GM12878 (cell line): ENCODE results near the gene FKBP14.

ENCODE experiments used
- CTCF ChIP-seq, 3 experiments: IDR thresholded peaks in 2 of 3; conservative IDR thresholded peaks in 1 of 3; 2 replicates each; pipeline ENCODE4 v1.5.1; 2011; ENCODE audit warnings: low read depth in 3 of 3, low read length in 3 of 3, mild to moderate bottlenecking in 3 of 3, control low read depth in 2 of 3, moderate library complexity in 2 of 3, inconsistent platforms in 1 of 3, mixed read lengths in 1 of 3; ENCODE audit not compliant: control insufficient read depth in 2 of 3, insufficient read depth in 1 of 3; ENCODE audit errors: extremely low read depth in 1 of 3
- EGR1 ChIP-seq, 2 experiments: IDR thresholded peaks; 1 replicate in 1 of 2; 2 replicates in 1 of 2; pipeline ENCODE4 v1.6.1; 2011 to 2012; ENCODE audit warnings: low read depth in 2 of 2, low read length in 2 of 2, borderline replicate concordance in 1 of 2, mild to moderate bottlenecking in 1 of 2, moderate library complexity in 1 of 2
- FOS ChIP-seq: IDR thresholded peaks from 3 replicates; pipeline ENCODE4 v1.6.1; 2011; ENCODE audit warnings: borderline replicate concordance; ENCODE audit not compliant: insufficient read length; ENCODE audit errors: extremely low read depth
- GABPA ChIP-seq: IDR thresholded peaks from 2 replicates; pipeline ENCODE4 v1.6.1; 2014; ENCODE audit warnings: antibody characterized with exemption, low read depth, mild to moderate bottlenecking, inconsistent platforms
- JUND ChIP-seq: IDR thresholded peaks from 2 replicates; pipeline ENCODE4 v1.6.1; 2012; ENCODE audit warnings: low read depth, mild to moderate bottlenecking, low read length, improper control_type of control experiment, moderate library complexity
- POLR2A ChIP-seq: IDR thresholded peaks from 2 replicates; pipeline ENCODE4 v1.6.1; 2011; ENCODE audit warnings: low read depth, mild to moderate bottlenecking, low read length
- POLR2AphosphoS5 ChIP-seq: IDR thresholded peaks from 2 replicates; pipeline ENCODE4 v1.6.1; 2011; ENCODE audit warnings: mild to moderate bottlenecking, low read length, inconsistent platforms
- REST ChIP-seq: IDR thresholded peaks from 2 replicates; pipeline ENCODE4 v1.6.1; 2012; ENCODE audit warnings: mild to moderate bottlenecking, low read depth, low read length
- SIX5 ChIP-seq: IDR thresholded peaks from 2 replicates; pipeline ENCODE4 v1.6.1; 2011; ENCODE audit warnings: mild to moderate bottlenecking, low read depth, low read length, moderate library complexity; ENCODE audit not compliant: severe bottlenecking
- SMC3 ChIP-seq: IDR thresholded peaks from 2 replicates; pipeline ENCODE4 v1.6.1; 2011; ENCODE audit warnings: low read length, improper control_type of control experiment, borderline replicate concordance
- TAF1 ChIP-seq: IDR thresholded peaks from 2 replicates; pipeline ENCODE4 v1.6.1; 2011; ENCODE audit warnings: mild to moderate bottlenecking, low read depth, low read length, borderline replicate concordance
- TF ChIP-seq, protein P1 (sequence below): fragments of 450-650 bp; IDR thresholded peaks from 2 replicates; pipeline ENCODE4 v1.6.1; 2018; ENCODE audit warnings: borderline replicate concordance, mild to moderate bottlenecking; ENCODE audit not compliant: partially characterized antibody

DNA sequence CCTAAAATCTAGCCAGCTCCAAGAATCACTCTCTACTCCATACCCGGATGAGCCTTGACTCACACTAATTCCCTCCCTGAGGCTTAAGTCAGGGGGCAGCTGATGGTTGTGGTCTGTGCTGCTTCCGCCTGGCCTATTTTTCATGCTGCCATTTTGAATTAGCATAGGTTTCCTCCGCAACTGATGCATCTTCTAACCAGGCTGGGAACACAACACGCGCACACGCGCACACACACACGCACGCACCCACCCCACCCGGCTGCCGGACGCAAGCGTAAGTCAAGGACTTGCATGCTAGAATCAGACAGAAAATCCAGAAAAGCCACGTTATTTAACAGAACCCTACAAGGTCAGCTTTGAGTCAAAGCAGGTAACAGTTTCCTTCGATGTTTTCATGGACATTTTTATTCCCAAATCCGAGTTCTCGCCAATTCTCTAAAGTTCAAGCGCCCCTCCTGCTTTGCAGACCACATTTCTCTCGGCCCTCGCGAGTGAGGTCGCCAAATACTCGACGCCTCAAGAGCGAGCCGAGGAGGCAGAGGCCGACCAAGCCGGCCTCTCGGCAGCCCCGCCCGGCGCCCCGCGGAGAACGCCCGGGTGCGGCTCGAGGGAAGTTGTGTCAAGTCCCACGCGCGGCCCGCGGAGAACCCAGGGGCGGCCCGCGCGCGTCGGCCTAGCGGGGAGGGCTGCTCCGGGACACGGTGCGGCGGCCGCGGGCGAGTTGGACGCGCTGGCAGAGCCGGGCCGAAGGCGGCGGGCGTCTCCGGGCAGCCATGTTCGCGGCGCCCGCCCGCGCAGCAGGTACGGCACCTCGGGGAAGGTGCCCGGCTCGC lies 37.9 kb downstream of the FKBP14 start:
- TF ChIP-seq POLR2A, result peak; percentile 63
- TF ChIP-seq JUND, result no peak
- TF ChIP-seq SMC3, result no peak
- no peak for TF ChIP-seq CTCF (IDR thresholded peaks at IDR 0.05 in 2 of 3, conservative IDR thresholded peaks at IDR 0.05 in 1 of 3; ENCODE audit: control insufficient read depth in 2 of 3, extremely low read depth in 1 of 3, insufficient read depth in 1 of 3, low read depth in 3 of 3, low read length in 3 of 3)
- no peak for TF ChIP-seq REST
- 0 out of 2 replicates have a peak, but pooled peaks have one; percentile 1 for TF ChIP-seq GABPA
- TF ChIP-seq SIX5, result no peak
- no peak for TF ChIP-seq EGR1 (IDR thresholded peaks at IDR 0.05; ENCODE audit: borderline replicate concordance in 1 of 2, low read depth in 2 of 2, low read length in 2 of 2)
- TF ChIP-seq, protein P1, sequence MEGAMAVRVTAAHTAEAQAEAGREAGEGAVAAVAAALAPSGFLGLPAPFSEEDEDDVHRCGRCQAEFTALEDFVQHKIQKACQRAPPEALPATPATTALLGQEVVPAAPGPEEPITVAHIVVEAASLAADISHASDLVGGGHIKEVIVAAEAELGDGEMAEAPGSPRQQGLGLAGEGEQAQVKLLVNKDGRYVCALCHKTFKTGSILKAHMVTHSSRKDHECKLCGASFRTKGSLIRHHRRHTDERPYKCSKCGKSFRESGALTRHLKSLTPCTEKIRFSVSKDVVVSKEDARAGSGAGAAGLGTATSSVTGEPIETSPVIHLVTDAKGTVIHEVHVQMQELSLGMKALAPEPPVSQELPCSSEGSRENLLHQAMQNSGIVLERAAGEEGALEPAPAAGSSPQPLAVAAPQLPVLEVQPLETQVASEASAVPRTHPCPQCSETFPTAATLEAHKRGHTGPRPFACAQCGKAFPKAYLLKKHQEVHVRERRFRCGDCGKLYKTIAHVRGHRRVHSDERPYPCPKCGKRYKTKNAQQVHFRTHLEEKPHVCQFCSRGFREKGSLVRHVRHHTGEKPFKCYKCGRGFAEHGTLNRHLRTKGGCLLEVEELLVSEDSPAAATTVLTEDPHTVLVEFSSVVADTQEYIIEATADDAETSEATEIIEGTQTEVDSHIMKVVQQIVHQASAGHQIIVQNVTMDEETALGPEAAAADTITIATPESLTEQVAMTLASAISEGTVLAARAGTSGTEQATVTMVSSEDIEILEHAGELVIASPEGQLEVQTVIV, result no peak
- TF ChIP-seq TAF1, result peak; percentile 68
- TF ChIP-seq FOS, result no peak
- TF ChIP-seq POLR2AphosphoS5, result 0 out of 2 replicates have a peak, but pooled peaks have one; percentile 33
